Left lung (tissue), 10 donors: ENCODE measurements around the gene ACAA1. TPM values are rescaled to one million over a fixed set of nuclear protein-coding genes. Genes with fewer than 3 reads are reported as not detected.
"Not testable (repeated sequence)": the region's sequence is repeated elsewhere in the genome, so short reads cannot be mapped to it uniquely, and the experiment has no call there.

Experiments
- ATAC-seq: fragments of 200-7000 bp; cut with Tn5 transposase; one replicate; pipeline ENCODE4 v1.9.1; 2020; ENCODE audit warnings: moderate library complexity
- DNase-seq, 4 donors: peaks; one replicate each; pipeline ENCODE4 v3.0.0-alpha.2; 2013 to 2020
- H3K27ac ChIP-seq, 2 donors: fragments of 200-600 bp; sonication (generic) in 1 of 2; one replicate each; pipeline versions ENCODE4 v1.5.0 to v1.8.0; 2020 to 2021
- H3K27me3 ChIP-seq, 2 donors: fragments of 200-600 bp; sonication (generic) in 1 of 2; one replicate each; pipeline versions ENCODE4 v1.5.0 to v1.8.0; 2020 to 2021
- H3K36me3 ChIP-seq, 2 donors: fragments of 200-600 bp; sonication (generic) in 1 of 2; one replicate each; pipeline versions ENCODE4 v1.5.0 to v1.8.0; 2020 to 2021
- H3K4me1 ChIP-seq, 2 donors: fragments of 200-600 bp; one replicate each; pipeline ENCODE4 v1.8.0; 2021
- H3K4me3 ChIP-seq, 2 donors: fragments of 200-600 bp; sonication (generic) in 1 of 2; one replicate each; pipeline versions ENCODE4 v1.5.0 to v1.8.0; 2020 to 2021; ENCODE audit warnings: mild to moderate bottlenecking in 1 of 2
- H3K9me3 ChIP-seq, 2 donors: fragments of 200-600 bp; sonication (generic) in 1 of 2; one replicate each; pipeline versions ENCODE4 v1.5.0 to v1.8.0; 2020 to 2021
- CTCF ChIP-seq, 2 donors: fragments of 200-600 bp; sonication (generic) in 1 of 2; IDR thresholded peaks; one replicate each; pipeline versions ENCODE4 v1.5.0 to v1.8.0; 2021; ENCODE audit warnings: antibody characterized with exemption in 2 of 2
- intact Hi-C, 2 donors: fragments of 100-400 bp; cut with DNase I; formaldehyde crosslinking; loops; one replicate each; pipeline versions ENCODE4 v1.11.2 to v1.14.2; 2022
- polyA plus RNA-seq, 6 donors: library from polyadenylated mRNA; unstranded; fragments of 120-200 nt; gene quantifications; one replicate each; pipeline ENCODE4 v1.2.1, GENCODE V29; 2013; ENCODE audit not compliant: insufficient read length in 6 of 6
- total RNA-seq, 2 donors: library from RNA; stranded (reverse); fragmentation: NEBNext Ultra II Directional; extraction: Animal tissue kit (Norgen Biotek cat#: 25700); gene quantifications; one replicate each; pipeline ENCODE4 v1.2.1, GENCODE V29; 2021
- donor health status: DM: no; HTN: yes; CAD: no.
- donor health status: DM: no; HTN: no; CAD: no.

Gene ACAA1
- total and polyA plus RNA-seq, 8 donors, result 54.3 to 106 (median 60.2) TPM

- no peaks in the 10 kb centered on the region for H3K27me3 ChIP-seq
- no peak overlapping the region for H3K4me3 ChIP-seq
- H3K36me3 ChIP-seq, result no peaks in the 10 kb centered on the region
- no peaks in the 10 kb centered on the region for H3K4me1 ChIP-seq
- H3K9me3 ChIP-seq, result no peaks in the 10 kb centered on the region
- peak in 2 of 4 donors; percentile 36 to 60 for DNase-seq
- no peak overlapping the region for H3K27ac ChIP-seq
- intact Hi-C loops, result no loop called here
- peak; percentile 39 for ATAC-seq
- no peak for TF ChIP-seq CTCF (IDR thresholded peaks at IDR 0.05)
Observed at GRCh38 chr3:38084334-38085310, 52.3 kb downstream of the ACAA1 start.

GRCh38 chr3:38083871-38084333 is 53.0 kb downstream of the ACAA1 start:
- no peaks in the 10 kb centered on the region for H3K27me3 ChIP-seq
- H3K36me3 ChIP-seq, result no peaks in the 10 kb centered on the region
- H3K9me3 ChIP-seq, result no peaks in the 10 kb centered on the region
- no peak for ATAC-seq
- intact Hi-C loops, result no loop called here
- TF ChIP-seq CTCF (IDR thresholded peaks at IDR 0.05), result no peak
- H3K4me1 ChIP-seq, result no peaks in the 10 kb centered on the region
- H3K27ac ChIP-seq, result no peak overlapping the region
- H3K4me3 ChIP-seq, result no peak overlapping the region
- DNase-seq, result no peak

- H3K4me3 ChIP-seq, DNase-seq, H3K9me3 ChIP-seq, H3K4me1 ChIP-seq, ATAC-seq, H3K27me3 ChIP-seq, intact Hi-C loops, H3K36me3 ChIP-seq, H3K27ac ChIP-seq: not testable (repeated sequence)
Observed at GRCh38 chr3:38083254-38083653, 53.7 kb downstream of the ACAA1 start.

- intact Hi-C loops, H3K9me3 ChIP-seq, H3K4me1 ChIP-seq, ATAC-seq, H3K27me3 ChIP-seq, H3K36me3 ChIP-seq, H3K4me3 ChIP-seq, H3K27ac ChIP-seq, DNase-seq: not testable (repeated sequence)
Observed at GRCh38 chr3:38082296-38082695, 54.6 kb downstream of the ACAA1 start.

- H3K27me3 ChIP-seq, H3K27ac ChIP-seq, H3K4me3 ChIP-seq, ATAC-seq, DNase-seq, H3K36me3 ChIP-seq, H3K4me1 ChIP-seq, H3K9me3 ChIP-seq, intact Hi-C loops: not testable (repeated sequence)
Observed at GRCh38 chr3:38077073-38077472, 59.9 kb downstream of the ACAA1 start.

Other genes with a start within 250 kb of the ACAA1 start
- gene VILL, start 146.3 kb downstream of the ACAA1 start, total RNA-seq, result 10 to 100 TPM; 29.0 to 36.9 TPM
- gene VILL, start 146.3 kb downstream of the ACAA1 start, polyA plus RNA-seq, result 10 to 100 TPM; 19.5 to 26.6 (median 24.9) TPM
- 10 to 100 TPM; 33.3 to 47.5 TPM for gene PLCD1, start 107.5 kb downstream of the ACAA1 start, total RNA-seq
- gene PLCD1, start 107.5 kb downstream of the ACAA1 start, polyA plus RNA-seq, result 10 to 100 TPM; 41.3 to 54.3 (median 44.6) TPM
- gene DLEC1, start 97.9 kb downstream of the ACAA1 start, total RNA-seq, result 1 to 10 TPM; 2.9 to 5.3 TPM
- 10 to 100 TPM in 1 of 6 donors, 1 to 10 TPM in 5; 2.8 to 10.5 (median 7.8) TPM for gene DLEC1, start 97.9 kb downstream of the ACAA1 start, polyA plus RNA-seq
- gene MYD88, start 1.5 kb upstream of the ACAA1 start, total RNA-seq, result 10 to 100 TPM; 51.5 to 97.4 TPM
- 10 to 100 TPM; 37.8 to 44.2 (median 40.7) TPM for gene MYD88, start 1.5 kb upstream of the ACAA1 start, polyA plus RNA-seq
- 10 to 100 TPM; 26.4 to 35.6 TPM for gene OXSR1, start 28.4 kb upstream of the ACAA1 start, total RNA-seq
- gene OXSR1, start 28.4 kb upstream of the ACAA1 start, polyA plus RNA-seq, result 10 to 100 TPM; 42.1 to 53.9 (median 44.4) TPM
- under 1 TPM; 0.32 to 0.68 TPM for gene SLC22A13, start 128.7 kb upstream of the ACAA1 start, total RNA-seq
- under 1 TPM; 0.11 to 0.55 (median 0.36) TPM for gene SLC22A13, start 128.7 kb upstream of the ACAA1 start, polyA plus RNA-seq
- under 1 TPM in 1 of 2 donors, not detected in 1; 0.18 TPM for gene SLC22A14, start 145.2 kb upstream of the ACAA1 start, total RNA-seq
- under 1 TPM in 5 of 6 donors, not detected in 1; 0.11 to 0.24 (median 0.13) TPM for gene SLC22A14, start 145.2 kb upstream of the ACAA1 start, polyA plus RNA-seq
- 1 to 10 TPM; 5.1 to 7.2 TPM for gene XYLB, start 209.7 kb upstream of the ACAA1 start, total RNA-seq
- gene XYLB, start 209.7 kb upstream of the ACAA1 start, polyA plus RNA-seq, result 1 to 10 TPM; 5.8 to 8.7 (median 7.9) TPM